Bronchial epithelial cell (primary cell): Measurements from ENCODE around the gene HSDL2. TPM values are rescaled to one million over a fixed set of nuclear protein-coding genes. Genes with fewer than 3 reads are reported as not detected.
"Not testable (repeated sequence)": the region's sequence is repeated elsewhere in the genome, so short reads cannot be mapped to it uniquely, and the experiment has no call there.

Source experiments
- DNase-seq: peaks from one replicate; pipeline ENCODE4 v3.0.0-alpha.2; 2010; ENCODE audit warnings: low read depth
- FAIRE-seq: peaks from 2 replicates; lab custom pipeline; 2011; peaks lifted over from hg19 to GRCh38; lab: Jason Lieb, UNC
- H3K27me3 ChIP-seq: 2 replicates; pipeline ENCODE4 v1.5.1; 2011; ENCODE audit warnings: low read length; ENCODE audit not compliant: control insufficient read depth, insufficient read depth
- H3K36me3 ChIP-seq: 2 replicates; pipeline ENCODE4 v1.5.1; 2011; ENCODE audit warnings: low read length; ENCODE audit not compliant: control insufficient read depth, insufficient read depth
- H3K4me3 ChIP-seq: 2 replicates; pipeline ENCODE4 v1.5.1; 2011; ENCODE audit warnings: mild to moderate bottlenecking, low read depth, low read length, control low read depth
- CTCF ChIP-seq: IDR thresholded peaks from 2 replicates; pipeline ENCODE4 v1.5.1; 2011; ENCODE audit warnings: mild to moderate bottlenecking, moderate library complexity, low read length, control low read depth, inconsistent platforms; ENCODE audit not compliant: insufficient read depth, severe bottlenecking
- total RNA-seq: library from RNA; depleted of rRNA; stranded (reverse); fragments of >200 nt; gene quantifications from 2 replicates; pipeline ENCODE4 v1.2.1, GENCODE V29; 2014

Gene HSDL2
- total RNA-seq, 1 donor from 2014 or later, result 21.9 TPM

- no peaks in the 10 kb centered on the region for H3K36me3 ChIP-seq
Measured at GRCh38 chr9:112382066-112382465, 2.2 kb downstream of the HSDL2 start.

GRCh38 chr9:112382501-112383364, 2.8 kb downstream of the HSDL2 start:
- Histone ChIP-seq H3K4me3 (no peak overlapping the region), H3K27me3 (no peaks in the 10 kb centered on the region), H3K36me3 (no peaks in the 10 kb centered on the region)
- FAIRE-seq (no peak), DNase-seq (no peak)
- no peak for TF ChIP-seq CTCF

More at GRCh38 chr9:112382066-112382465, 2.2 kb downstream of the HSDL2 start:
- TF ChIP-seq CTCF, result no peak
- no peak for FAIRE-seq
- no peak for DNase-seq
- no peak overlapping the region for H3K4me3 ChIP-seq
- H3K27me3 ChIP-seq, result no peaks in the 10 kb centered on the region

GRCh38 chr9:112384219-112384618, 4.3 kb downstream of the HSDL2 start:
- no peaks in the 10 kb centered on the region for H3K27me3 ChIP-seq
- DNase-seq (no peak), FAIRE-seq (no peak)
- TF ChIP-seq CTCF, result no peak
- no peak overlapping the region for H3K4me3 ChIP-seq
- H3K36me3 ChIP-seq, result no peaks in the 10 kb centered on the region

GRCh38 chr9:112384690-112385089, 4.8 kb downstream of the HSDL2 start:
- Histone ChIP-seq H3K4me3 (no peak overlapping the region), H3K36me3 (no peaks in the 10 kb centered on the region), H3K27me3 (no peaks in the 10 kb centered on the region)
- TF ChIP-seq CTCF, result no peak
- no peak for FAIRE-seq
- DNase-seq, result no peak

GRCh38 chr9:112387115-112387514, 7.2 kb downstream of the HSDL2 start:
- FAIRE-seq, result no peak
- Histone ChIP-seq H3K36me3 (no peaks in the 10 kb centered on the region), H3K27me3 (no peaks in the 10 kb centered on the region), H3K4me3 (no peak overlapping the region)
- no peak for DNase-seq
- TF ChIP-seq CTCF, result no peak

- FAIRE-seq, result not testable (repeated sequence)
Measured at GRCh38 chr9:112389897-112390296, 10.0 kb downstream of the HSDL2 start.

GRCh38 chr9:112391936-112392560, 12.1 kb downstream of the HSDL2 start:
- H3K4me3 ChIP-seq, FAIRE-seq, H3K36me3 ChIP-seq, H3K27me3 ChIP-seq, DNase-seq: not testable (repeated sequence)

More at GRCh38 chr9:112389897-112390296, 10.0 kb downstream of the HSDL2 start:
- H3K4me3 ChIP-seq, DNase-seq, H3K27me3 ChIP-seq, H3K36me3 ChIP-seq: not testable (repeated sequence)

GRCh38 chr9:112393146-112393545, 13.2 kb downstream of the HSDL2 start:
- not testable (repeated sequence) for FAIRE-seq, DNase-seq

More at GRCh38 chr9:112393146-112393545, 13.2 kb downstream of the HSDL2 start:
- H3K4me3 ChIP-seq, H3K27me3 ChIP-seq, H3K36me3 ChIP-seq: not testable (repeated sequence)
